Measurements from ENCODE around the gene CDH4.

CDH4 gene

GRCh38 chr20:61859767-61860166 lies 607.7 kb downstream of the CDH4 start:
- no peak for DNase-seq

GRCh38 chr20:61860260-61860987 lies 608.4 kb downstream of the CDH4 start:
- no peak for DNase-seq

GRCh38 chr20:61861054-61861841 lies 609.2 kb downstream of the CDH4 start:
- DNase-seq, result peak; percentile 57

GRCh38 chr20:61861858-61862257 lies 609.8 kb downstream of the CDH4 start:
- DNase-seq, result no peak

GRCh38 chr20:61862881-61863280 lies 610.8 kb downstream of the CDH4 start:
- DNase-seq, result no peak

- DNase-seq, result no peak
Measured at GRCh38 chr20:61864481-61864880, 612.4 kb downstream of the CDH4 start.

- no peak for DNase-seq
Measured at GRCh38 chr20:61865353-61865752, 613.3 kb downstream of the CDH4 start.

- no peak for DNase-seq
Measured at GRCh38 chr20:61866165-61866564, 614.1 kb downstream of the CDH4 start.

- no peak for DNase-seq
Measured at GRCh38 chr20:61868006-61868405, 615.9 kb downstream of the CDH4 start.

GRCh38 chr20:61868466-61869090 lies 616.5 kb downstream of the CDH4 start:
- DNase-seq, result no peak

GRCh38 chr20:61869750-61870507 lies 617.9 kb downstream of the CDH4 start:
- no peak for DNase-seq

- DNase-seq, result no peak
Measured at GRCh38 chr20:61871160-61871559, 619.1 kb downstream of the CDH4 start.

- no peak for DNase-seq
Measured at GRCh38 chr20:61871913-61872312, 619.9 kb downstream of the CDH4 start.

- DNase-seq, result no peak
Measured at GRCh38 chr20:61872371-61872900, 620.4 kb downstream of the CDH4 start.

GRCh38 chr20:61873651-61874420 lies 621.8 kb downstream of the CDH4 start:
- no peak for DNase-seq

- DNase-seq, result peak; percentile 69
Measured at GRCh38 chr20:61874421-61875068, 622.5 kb downstream of the CDH4 start.

GRCh38 chr20:61875221-61875885 lies 623.3 kb downstream of the CDH4 start:
- DNase-seq, result no peak

GRCh38 chr20:61875996-61876395 lies 623.9 kb downstream of the CDH4 start:
- DNase-seq, result no peak

GRCh38 chr20:61876952-61877728 lies 625.1 kb downstream of the CDH4 start:
- no peak for DNase-seq

All from RPMI8226 (cell line).